ENCODE results near the gene PCBP2.
A peak's percentile ranks its signal among the peaks of the same experiment; 100 is the strongest.

PCBP2 gene

DNA sequence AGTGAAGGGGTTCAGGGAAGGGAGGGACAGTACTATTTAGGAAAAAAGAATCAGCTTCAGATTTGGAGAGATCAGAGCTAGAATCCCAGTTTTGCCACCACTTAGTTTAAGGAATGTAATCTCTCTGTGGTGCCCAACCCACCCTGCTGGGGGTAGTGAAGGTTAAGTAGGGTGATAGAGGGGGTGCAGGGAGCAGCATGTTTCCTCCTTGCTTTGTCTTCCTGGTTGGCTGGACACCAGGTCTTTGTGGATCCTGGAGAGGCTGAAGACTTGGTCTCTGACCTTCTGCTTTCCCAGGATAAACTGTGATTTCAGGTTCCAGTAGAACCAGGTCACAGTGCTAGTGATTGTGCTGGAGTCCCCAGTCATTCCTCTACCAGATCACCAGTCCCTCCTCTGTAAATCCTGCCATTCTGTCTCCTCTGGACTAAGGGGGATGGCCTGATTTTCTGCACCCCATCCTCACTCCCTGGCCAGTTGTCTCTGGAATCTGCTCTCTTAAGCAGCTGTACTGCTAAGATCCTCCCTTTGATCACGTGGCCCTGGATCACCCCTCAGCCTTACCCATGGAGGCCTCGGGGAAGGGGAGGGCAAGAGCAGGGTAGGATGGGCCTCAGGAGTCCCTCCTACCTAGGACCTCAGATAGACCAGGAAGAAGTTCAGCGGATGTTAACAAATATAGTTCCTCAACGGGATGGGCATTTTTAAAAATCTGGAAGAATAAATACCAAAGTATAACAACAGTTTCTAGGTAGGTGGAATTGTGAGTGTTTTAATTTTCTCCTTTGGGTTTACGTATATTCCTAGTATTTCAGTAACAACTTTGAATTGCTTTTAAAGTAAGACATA lies 44.2 kb downstream of the PCBP2 start:
- no peak for DNase-seq

DNA sequence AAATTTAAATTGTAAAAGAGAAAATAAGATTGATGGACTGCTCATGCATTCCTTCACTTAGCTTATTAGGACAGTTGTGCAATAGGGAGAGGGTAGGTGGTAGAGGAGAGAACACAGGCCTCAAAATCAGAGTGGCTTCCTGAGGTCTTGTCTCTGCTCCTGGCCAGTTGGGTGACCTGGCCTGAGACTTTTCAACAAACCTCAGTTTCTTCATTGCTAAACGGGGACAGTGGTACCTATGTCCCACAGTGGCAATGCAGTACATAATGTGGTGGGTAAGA lies 44.8 kb downstream of the PCBP2 start:
- DNase-seq, result no peak

DNA sequence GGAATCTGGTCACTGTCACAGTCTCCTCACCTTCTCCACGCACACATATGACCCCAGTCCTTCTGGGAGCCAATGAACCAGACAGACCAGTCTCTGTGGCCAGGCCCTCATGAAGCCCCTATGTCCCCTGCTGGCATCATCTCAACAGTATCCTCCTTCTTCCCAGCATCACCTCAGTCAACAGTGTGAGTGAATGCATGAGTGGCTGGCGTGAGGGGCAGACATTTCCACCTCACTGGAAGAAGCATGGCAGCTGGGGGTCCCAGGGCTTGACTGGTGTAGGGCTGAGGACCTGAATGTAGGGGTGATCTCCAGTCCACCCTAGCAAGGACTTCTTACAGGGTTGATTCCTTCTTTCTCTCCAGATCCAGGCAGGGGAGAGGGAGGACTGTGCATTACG lies 45.6 kb downstream of the PCBP2 start:
- no peak for DNase-seq

DNA sequence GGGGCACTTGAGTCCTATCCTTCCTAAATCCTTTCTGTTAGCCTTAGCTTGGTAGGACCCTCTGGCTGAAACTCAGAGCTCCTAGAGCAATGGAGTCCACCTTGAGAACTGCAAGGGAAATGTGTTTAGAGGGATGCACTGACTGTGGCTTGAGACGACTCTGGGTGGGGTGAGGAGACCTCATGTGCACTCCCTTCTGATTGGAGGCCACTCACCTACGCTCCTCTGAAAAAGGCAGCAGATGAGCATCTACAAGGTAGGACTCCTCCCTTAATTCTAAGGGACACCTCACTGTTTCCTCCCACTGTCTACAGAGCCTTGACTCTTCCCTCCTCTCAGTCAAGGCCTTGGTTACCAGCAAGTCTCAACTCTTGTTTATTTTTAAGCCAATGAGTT lies 46.3 kb downstream of the PCBP2 start:
- DNase-seq, result no peak

DNA sequence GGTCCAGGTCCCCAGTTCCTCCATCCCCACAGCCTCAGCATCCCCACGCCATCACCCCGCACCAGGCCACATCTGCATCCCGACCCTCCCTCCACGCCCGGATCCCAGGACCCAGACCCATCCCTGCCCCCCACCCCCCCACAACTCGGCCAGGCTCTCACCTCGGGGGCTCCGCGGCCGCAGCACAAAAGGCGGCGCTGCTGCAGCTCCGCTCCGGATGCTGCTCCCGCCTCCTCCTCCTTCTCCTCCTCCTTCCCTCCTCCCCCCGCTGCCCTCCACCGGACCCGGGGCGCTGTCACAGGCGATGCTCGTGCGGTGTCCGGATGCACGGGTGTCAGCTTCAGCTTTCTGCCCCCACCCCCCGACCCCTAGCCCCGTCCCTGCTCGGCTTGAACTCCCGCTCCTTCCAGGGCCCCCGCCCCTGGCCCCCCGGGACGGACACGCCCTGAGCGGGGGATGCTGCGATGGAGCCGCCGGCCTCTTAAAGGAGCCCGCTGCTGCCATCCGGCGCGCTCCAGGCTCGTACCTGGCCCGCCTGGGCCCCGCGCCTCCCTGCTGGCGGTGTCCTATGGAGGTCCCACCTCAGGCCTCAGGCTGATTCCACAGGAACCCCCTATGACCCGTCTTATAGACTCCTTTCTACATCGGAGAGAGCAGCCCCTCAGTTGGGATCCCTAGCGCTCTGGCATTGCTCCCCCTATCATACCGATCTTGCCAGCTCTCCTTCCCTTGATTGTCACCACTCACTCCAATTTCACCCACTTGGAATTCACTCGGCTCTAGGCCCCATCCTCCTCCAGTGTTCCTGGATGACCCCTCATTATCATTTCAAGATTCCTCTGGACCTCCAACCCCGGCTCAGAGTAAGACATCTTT lies 47.6 kb downstream of the PCBP2 start, which contains the start of gene MAP3K12:
Gene MAP3K12 (minus strand): TSS at position 193 of the 876 bp plus-strand sequence. CDS start 12,067 bp downstream, outside the sequence.
- peak; percentile 81 for DNase-seq

DNA sequence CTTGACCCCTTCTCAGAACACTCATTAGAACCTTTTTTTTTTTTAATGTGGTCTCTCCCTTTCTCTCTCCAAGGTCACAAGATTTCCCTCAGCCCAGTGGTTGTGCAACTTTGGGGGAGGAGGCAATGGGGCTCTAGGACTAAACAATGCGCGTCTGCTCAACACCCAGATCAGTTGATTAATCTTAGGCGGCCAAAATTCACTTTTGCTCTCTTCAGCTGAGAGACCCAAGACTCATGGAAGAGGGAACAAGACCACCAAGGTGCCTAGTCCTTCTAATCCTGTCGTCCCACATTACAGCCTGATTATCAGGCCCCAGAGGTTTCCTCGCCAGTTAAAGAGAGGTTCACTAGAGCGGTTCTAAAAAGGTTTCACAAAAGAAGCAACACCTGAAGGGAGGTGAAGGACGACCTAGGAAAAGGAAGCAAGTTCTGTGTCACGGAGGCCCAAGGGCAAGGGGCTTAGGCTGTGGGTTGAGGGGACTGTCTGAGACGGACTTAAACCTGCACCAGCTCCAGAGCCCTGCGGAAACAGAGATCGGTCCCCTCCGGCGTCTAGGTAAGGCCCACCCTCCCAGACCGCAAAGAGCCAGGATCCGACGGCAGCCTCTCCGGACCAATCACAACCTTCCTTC lies 48.4 kb downstream of the PCBP2 start:
- DNase-seq, result no peak

DNA sequence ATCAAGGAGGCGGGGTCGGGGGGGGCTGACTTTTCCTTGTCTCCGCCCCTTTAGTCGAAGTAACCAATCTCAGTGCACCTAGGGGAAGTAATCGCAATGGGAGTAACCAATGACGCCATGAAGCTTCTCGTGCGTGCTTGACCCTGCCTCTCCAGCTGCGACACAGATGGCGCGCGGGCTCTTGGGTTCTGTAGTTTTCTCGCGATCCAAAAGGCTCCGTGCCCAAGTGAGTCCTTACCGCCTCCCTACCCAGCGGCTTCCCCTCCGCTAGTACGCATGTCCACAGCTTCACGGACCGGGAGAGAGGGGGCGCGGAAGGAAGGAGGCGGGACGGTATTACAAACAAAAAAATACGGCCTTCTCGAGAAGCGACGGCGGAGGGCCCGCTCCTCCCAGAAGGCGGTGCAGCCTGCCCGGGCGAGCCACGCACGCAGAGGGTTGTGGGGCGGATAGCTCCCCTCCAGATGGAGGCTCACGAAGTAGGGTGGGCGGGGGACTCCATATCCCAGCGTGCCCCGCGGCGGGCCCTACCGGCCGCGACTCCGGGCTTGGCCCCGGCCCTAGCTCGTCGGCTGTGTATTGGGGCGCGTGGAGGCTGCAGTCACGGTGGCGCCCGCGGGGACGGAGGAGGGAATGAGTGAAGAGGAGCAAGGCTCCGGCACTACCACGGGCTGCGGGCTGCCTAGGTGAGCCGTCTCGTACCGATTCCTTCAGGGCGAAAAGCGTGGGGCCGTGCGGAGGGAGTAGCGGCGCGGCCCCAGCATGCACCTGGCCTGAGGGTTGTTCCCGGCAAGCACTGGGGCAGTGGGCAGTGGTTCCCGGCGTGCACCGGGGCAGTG lies 49.1 kb downstream of the PCBP2 start, which contains the start of gene TARBP2:
Gene TARBP2 (plus strand): TSS at position 508 of the 839 bp plus-strand sequence. CDS start 126 bp downstream, at position 634.
- peak; percentile 95 for DNase-seq

DNA sequence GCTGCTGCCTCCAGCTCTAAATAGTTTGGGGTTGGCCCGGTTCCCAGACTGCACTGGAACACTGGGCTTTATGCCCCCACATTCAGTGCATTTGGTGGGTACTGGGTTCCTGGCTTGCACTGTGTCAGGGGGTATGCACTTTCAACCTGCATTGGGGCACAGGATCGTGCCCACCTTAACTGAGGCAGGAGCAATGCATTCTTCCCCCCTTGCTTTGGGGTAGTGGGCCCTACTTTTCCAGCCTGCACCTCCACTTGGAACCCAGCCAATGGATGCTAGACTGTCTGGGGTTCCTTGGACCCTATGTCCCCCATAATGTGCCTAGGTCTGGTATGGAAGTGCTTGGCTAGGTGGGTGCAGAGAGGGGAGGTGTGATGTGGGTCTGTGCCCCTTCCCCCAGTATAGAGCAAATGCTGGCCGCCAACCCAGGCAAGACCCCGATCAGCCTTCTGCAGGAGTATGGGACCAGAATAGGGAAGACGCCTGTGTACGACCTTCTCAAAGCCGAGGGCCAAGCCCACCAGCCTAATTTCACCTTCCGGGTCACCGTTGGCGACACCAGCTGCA lies 49.8 kb downstream of the PCBP2 start:
- DNase-seq, result no peak

DNA sequence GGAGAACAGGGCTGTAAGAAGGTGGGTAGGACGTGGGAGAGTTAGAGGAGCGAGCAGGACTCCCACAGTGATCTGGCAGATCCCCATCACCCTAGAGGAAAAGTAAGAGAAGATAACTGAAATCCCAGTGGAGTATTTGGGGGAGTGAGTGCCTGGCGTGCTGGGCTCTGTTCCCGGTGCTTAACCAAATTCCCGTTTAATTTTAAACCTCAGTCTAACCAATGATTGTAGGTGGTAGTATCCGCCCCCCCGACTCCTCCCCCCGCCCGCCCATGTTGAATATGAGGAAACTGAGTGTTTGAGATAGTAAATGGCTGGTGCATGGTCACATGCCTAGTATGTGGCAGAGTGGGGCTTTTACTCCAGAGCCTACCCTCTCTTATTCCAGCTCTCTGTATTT lies 50.4 kb downstream of the PCBP2 start:
- DNase-seq, result no peak

DNA sequence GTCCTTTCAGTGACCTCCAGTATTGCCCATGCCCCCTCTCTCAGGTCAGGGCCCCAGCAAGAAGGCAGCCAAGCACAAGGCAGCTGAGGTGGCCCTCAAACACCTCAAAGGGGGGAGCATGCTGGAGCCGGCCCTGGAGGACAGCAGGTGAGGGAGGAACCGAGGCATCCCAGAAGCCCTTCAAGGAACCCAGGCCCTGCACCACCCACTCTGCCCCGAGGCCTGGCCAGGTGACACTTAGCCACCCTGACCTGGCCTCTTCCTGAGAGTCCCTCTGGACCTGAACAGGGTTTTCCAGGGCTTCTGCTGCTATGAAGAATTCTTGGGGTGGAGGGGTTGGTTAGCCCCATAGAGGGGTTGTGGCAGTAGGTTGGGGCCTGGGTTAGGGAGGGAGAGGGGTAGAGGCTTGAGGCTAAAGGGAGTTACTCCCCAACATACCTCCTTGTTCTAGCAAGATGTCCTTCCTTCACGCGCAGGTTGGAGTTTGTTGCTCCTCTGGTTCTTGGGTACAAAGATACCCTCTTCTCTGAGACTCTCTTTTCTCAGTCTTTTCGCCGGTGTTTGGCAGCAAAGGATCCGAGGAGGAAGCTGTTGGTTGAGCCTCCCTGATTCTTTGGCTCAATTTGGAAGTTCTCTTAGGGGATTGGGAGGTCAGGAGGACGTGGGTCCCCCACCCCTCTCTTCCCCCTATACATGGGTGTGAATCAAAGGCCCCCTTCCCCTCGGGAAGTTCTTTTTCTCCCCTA lies 51.3 kb downstream of the PCBP2 start:
- DNase-seq, result no peak

DNA sequence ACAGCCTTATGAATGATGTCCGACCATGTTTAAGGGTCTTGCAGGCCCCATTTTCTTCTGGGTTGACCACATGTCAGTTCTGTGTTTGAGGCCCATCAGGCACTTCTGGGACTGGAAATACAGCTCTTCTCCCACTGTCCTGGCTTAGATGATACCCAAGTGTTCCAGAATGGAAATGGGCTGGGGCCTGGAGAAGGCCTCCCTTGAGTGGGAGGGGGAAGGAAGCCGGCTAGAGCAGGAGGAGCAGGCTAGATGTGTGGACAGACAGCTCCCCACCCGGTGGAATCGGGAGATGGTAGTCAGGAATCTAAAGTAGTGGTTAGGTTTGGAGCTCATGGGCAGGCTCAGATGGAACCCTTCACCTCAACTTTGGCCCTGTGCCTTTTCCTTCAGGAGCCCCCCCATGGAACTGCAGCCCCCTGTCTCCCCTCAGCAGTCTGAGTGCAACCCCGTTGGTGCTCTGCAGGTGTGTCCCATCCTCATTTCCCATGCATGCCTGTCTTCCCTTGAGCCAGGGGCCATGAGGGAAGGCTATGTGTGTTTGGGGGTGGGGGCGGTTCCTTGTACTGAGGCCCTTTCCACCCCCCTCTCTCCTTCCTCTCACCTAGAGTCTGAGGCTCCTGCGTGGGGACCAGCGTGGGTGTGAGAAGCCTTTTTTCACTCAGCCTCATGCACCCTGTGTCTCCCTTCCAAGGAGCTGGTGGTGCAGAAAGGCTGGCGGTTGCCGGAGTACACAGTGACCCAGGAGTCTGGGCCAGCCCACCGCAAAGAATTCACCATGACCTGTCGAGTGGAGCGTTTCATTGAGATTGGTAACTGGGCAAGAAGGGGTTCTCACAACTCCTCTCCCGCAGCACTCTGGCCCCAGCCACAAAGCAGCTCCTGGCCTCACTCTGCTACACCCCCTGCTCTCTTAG lies 52.4 kb downstream of the PCBP2 start:
- DNase-seq, result no peak

DNA sequence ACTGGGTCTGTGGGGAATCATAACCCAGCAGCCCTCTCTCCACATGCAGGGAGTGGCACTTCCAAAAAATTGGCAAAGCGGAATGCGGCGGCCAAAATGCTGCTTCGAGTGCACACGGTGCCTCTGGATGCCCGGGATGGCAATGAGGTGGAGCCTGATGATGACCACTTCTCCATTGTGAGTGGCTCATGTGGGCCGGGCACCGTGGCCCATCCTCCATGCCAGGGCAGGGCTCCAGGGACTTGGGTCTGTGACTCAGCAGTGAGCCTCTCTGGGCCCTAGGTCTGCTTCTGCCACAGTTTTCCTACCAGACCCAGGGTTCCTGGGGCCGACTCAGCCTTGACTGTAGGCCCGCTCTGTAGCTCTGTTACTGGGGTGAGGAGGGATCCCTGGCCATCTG lies 53.2 kb downstream of the PCBP2 start:
- DNase-seq, result no peak

DNA sequence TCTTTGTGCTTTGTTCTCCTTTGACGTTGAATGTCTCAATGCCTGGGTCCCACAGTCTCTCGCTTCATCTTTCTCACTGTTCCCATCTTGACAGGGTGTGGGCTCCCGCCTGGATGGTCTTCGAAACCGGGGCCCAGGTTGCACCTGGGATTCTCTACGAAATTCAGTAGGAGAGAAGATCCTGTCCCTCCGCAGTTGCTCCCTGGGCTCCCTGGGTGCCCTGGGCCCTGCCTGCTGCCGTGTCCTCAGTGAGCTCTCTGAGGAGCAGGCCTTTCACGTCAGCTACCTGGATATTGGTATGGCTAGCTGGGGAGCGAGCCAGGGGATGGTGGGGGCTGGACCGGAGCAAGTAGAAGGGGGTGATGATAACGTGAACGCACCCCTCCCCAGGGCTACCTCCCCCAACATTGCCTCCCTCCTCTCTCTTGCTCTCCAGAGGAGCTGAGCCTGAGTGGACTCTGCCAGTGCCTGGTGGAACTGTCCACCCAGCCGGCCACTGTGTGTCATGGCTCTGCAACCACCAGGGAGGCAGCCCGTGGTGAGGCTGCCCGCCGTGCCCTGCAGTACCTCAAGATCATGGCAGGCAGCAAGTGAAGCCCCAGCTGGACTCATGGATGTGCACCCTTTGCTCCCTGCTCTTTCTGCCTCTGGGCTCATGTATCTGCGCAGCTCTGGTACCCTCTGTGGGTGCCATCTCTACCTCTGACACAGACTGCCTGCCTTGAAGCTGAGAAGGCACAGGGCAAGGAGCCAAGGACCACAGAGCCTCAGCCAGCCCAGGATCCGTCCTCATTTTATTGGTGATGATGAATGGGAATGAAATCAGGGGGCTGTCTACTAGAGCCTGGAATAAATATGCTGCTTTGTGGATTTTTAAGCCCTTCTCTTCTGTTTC lies 53.9 kb downstream of the PCBP2 start:
- no peak for DNase-seq

DNA sequence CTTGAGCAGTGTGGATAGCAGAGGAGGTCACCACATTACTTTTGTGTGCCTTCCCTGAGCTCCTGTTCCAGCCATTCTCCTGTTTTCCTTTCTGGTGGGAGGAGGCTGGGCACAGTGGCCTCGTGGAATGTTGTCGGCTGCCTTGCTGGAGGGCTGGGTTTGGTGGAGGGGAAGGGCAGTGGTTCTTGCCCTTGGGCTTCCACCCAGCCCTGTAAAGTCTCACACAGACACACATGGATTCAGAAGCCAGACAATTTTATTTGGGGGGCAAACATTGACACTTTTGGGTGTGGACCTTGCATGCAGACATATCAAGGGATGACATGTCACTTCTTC lies 54.5 kb downstream of the PCBP2 start:
- no peak for DNase-seq

DNA sequence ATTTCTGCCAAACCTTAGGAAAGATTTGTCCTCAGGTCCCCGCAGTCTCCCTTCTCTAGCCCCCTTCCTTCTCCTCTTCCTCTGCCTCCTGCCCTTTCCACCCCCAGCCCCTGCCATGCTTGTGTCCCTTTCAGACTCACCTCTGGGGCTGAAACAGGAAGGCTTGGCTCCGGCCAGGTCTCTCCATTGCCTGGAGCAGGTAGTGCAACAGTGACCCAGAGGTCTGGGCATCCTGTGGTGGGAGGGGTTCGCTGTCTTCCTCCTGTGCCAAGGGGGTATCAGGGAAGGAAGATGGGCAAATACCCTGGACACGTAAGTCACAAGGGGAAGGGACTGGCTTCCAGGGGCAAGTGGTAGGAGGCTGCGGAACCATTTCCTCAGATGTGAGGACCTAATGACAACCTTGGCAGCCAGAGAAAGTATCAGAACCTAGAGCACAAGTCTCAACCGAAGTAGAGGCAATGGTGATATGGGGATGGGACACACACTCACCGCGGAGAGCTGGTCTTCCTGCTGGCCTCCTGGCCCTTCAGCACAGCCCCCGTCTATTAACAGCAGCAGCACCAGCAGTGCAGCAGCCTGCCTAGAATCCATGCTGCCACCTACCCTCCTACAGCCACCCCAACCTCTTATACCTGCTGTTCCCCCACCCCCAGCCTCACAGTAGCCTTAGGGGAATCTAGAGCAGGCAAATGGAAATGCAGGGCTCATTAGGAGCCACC lies 55.1 kb downstream of the PCBP2 start, which contains the start of gene NPFF:
Gene NPFF (minus strand): TSS at position 604 of the 722 bp plus-strand sequence. CDS start 10 bp downstream, at position 594.
- DNase-seq, result no peak

DNA sequence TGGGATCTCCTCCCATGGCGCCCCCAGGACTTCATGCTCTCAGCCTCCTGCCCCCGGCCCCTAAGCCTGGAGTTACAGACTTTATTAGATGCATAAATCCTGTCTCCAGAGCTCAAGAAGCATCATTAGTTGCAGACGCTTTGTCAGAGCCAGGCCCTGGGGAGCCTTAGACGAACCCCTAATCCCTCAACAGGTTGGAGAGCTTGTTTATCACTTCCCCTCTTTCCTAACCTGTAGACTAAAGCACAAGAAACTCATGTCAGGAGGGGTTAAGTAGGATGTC lies 55.6 kb downstream of the PCBP2 start:
- DNase-seq, result no peak

DNA sequence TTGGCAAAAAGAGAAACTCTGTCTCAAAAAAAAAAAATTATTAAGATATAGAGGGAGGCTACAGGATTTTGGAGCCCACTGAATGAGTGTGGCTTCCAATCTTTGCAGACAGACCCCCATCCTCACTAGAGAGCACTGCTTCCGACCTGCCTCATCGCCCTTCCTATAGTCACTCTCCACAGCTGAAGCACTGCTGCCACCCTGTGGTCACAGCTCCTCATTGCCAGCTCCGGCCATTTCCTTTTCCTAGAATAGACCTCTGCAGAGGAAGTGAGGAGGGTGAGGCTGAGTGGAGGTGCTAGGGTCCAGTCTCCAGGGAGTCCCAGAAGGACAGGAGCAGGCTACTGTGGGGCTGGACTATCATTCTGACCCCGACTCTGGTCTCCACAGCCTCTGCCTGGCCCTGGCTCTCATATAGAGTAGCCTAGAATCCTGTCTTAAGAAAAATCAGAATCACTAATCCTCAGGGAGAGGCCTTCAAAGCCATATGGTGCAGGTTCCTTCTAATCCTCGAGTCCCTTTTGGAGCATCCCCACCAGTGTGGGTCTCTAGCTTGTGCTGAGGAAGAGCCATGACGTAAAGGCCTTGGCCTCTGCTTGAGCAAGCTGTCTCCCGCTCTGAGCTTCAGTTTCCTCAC lies 56.8 kb downstream of the PCBP2 start:
- DNase-seq, result peak; percentile 89

DNA sequence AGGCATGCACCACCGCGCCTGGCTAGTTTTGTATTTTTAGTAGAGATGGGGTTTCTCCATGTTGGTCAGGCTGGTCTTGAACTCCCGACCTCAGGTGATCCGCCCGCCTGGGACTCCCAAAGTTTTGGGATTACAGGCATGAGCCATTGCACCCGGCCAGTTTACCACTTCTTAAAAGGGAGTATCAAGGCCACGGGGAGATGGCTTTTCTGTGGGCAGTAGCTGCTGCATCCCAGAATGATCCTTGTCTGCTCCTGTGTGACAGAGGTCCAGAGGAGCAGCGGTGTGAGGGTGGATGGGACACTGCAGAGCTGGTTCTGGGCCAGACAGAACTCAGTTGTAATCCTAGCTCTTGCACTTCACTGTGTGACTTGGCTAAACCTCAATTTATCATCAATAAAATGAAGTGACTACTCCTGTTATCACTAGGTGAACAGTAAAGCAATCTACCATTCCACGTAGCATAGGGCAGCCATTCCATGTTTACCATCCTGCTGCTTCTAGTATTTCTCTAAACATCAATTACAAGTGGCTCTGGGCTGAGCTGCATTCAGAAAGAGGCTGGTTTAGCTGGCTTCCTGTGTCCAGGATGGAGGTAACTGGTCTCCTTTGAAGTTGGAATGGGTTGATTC lies 58.4 kb downstream of the PCBP2 start:
- no peak for DNase-seq

All from activated CD8-positive, alpha-beta memory T cell treated with anti-CD3 and anti-CD28 coated beads, Interleukin-2, amount 50 U/mL, for 48 hours (primary cell).